Mucosa of rectum (tissue), 2 donors: ENCODE measurements around the gene LHFPL3.

Experiments
- H3K27ac ChIP-seq, 2 donors: one replicate each; pipeline ENCODE4 v1.7.0; 2013; ENCODE audit warnings: inconsistent platforms in 2 of 2, low read depth in 2 of 2, low read length in 2 of 2
- H3K27me3 ChIP-seq, 2 donors: one replicate each; pipeline ENCODE4 v1.7.0; 2013; ENCODE audit warnings: low read length in 2 of 2; ENCODE audit not compliant: control insufficient read depth in 2 of 2, insufficient read depth in 2 of 2
- H3K36me3 ChIP-seq, 2 donors: one replicate each; pipeline ENCODE4 v1.7.0; 2013; ENCODE audit warnings: low read length in 2 of 2; ENCODE audit not compliant: control insufficient read depth in 2 of 2, insufficient read depth in 2 of 2
- H3K4me1 ChIP-seq, 2 donors: one replicate each; pipeline ENCODE4 v1.7.0; 2013; ENCODE audit warnings: low read length in 2 of 2, mild to moderate bottlenecking in 1 of 2; ENCODE audit not compliant: control insufficient read depth in 2 of 2, insufficient read depth in 2 of 2
- H3K4me3 ChIP-seq, 2 donors: one replicate each; pipeline ENCODE4 v1.7.0; 2013; ENCODE audit warnings: low read length in 2 of 2
- H3K9ac ChIP-seq, 2 donors: one replicate each; pipeline ENCODE4 v1.7.0; 2013; ENCODE audit warnings: low read length in 2 of 2, low read depth in 1 of 2, mild to moderate bottlenecking in 1 of 2
- H3K9me3 ChIP-seq, 2 donors: one replicate each; pipeline ENCODE4 v1.7.0; 2013; ENCODE audit warnings: low read length in 2 of 2; ENCODE audit not compliant: control insufficient read depth in 2 of 2
- donor health status: healthy.
- donor health status: Normal muscosa, but diverticular disease.

Gene LHFPL3

GRCh38 chr7:104524853-104525252 is 196.4 kb downstream of the LHFPL3 start:
- Histone ChIP-seq H3K36me3 (no peaks in the 10 kb centered on the region), H3K4me1 (no peaks in the 10 kb centered on the region), H3K4me3 (no peak overlapping the region), H3K27me3 (no peaks in the 10 kb centered on the region), H3K27ac (no peak overlapping the region), H3K9ac (no peak overlapping the region), H3K9me3 (no peaks in the 10 kb centered on the region)

- Histone ChIP-seq H3K27me3 (no peaks in the 10 kb centered on the region), H3K9ac (no peak overlapping the region), H3K4me3 (no peak overlapping the region), H3K9me3 (no peaks in the 10 kb centered on the region), H3K36me3 (no peaks in the 10 kb centered on the region), H3K27ac (no peak overlapping the region), H3K4me1 (peaks cover 0 to 2% of the 10 kb centered on the region in 2 donors)
Observed at GRCh38 chr7:104528142-104528541, 199.7 kb downstream of the LHFPL3 start.

- Histone ChIP-seq H3K4me1 (peaks cover 0 to 2% of the 10 kb centered on the region in 2 donors), H3K27ac (no peak overlapping the region), H3K27me3 (no peaks in the 10 kb centered on the region), H3K9me3 (no peaks in the 10 kb centered on the region), H3K4me3 (no peak overlapping the region), H3K36me3 (no peaks in the 10 kb centered on the region), H3K9ac (no peak overlapping the region)
Observed at GRCh38 chr7:104529567-104529966, 201.2 kb downstream of the LHFPL3 start.

GRCh38 chr7:104530251-104530650 is 201.8 kb downstream of the LHFPL3 start:
- Histone ChIP-seq H3K4me1 (peaks cover 0 to 2% of the 10 kb centered on the region in 2 donors), H3K27ac (no peak overlapping the region), H3K36me3 (no peaks in the 10 kb centered on the region), H3K4me3 (no peak overlapping the region), H3K9ac (no peak overlapping the region), H3K27me3 (no peaks in the 10 kb centered on the region), H3K9me3 (no peaks in the 10 kb centered on the region)

GRCh38 chr7:104534149-104534548 is 205.7 kb downstream of the LHFPL3 start:
- H3K9ac ChIP-seq = no peak overlapping the region
- peaks cover 0 to 2% of the 10 kb centered on the region in 2 donors for H3K4me1 ChIP-seq
- H3K9me3 ChIP-seq = no peaks in the 10 kb centered on the region
- no peaks in the 10 kb centered on the region for H3K36me3 ChIP-seq
- no peak overlapping the region for H3K27ac ChIP-seq
- H3K4me3 ChIP-seq = no peak overlapping the region
- no peaks in the 10 kb centered on the region for H3K27me3 ChIP-seq

GRCh38 chr7:104535841-104536240 is 207.4 kb downstream of the LHFPL3 start:
- H3K27ac ChIP-seq = no peak overlapping the region
- no peaks in the 10 kb centered on the region for H3K27me3 ChIP-seq
- H3K4me3 ChIP-seq = no peak overlapping the region
- H3K4me1 ChIP-seq = no peaks in the 10 kb centered on the region
- no peak overlapping the region for H3K9ac ChIP-seq
- H3K36me3 ChIP-seq = no peaks in the 10 kb centered on the region
- H3K9me3 ChIP-seq = no peaks in the 10 kb centered on the region

- Histone ChIP-seq H3K27me3 (no peaks in the 10 kb centered on the region), H3K36me3 (no peaks in the 10 kb centered on the region), H3K4me1 (no peaks in the 10 kb centered on the region), H3K9me3 (no peaks in the 10 kb centered on the region), H3K27ac (no peak overlapping the region), H3K4me3 (no peak overlapping the region), H3K9ac (no peak overlapping the region)
Observed at GRCh38 chr7:104536956-104537355, 208.6 kb downstream of the LHFPL3 start.

GRCh38 chr7:104538152-104538551 is 209.7 kb downstream of the LHFPL3 start:
- Histone ChIP-seq H3K27me3 (no peaks in the 10 kb centered on the region), H3K9me3 (no peaks in the 10 kb centered on the region), H3K4me3 (no peak overlapping the region), H3K36me3 (no peaks in the 10 kb centered on the region), H3K9ac (no peak overlapping the region), H3K4me1 (no peaks in the 10 kb centered on the region), H3K27ac (no peak overlapping the region)

- H3K27ac ChIP-seq = no peak overlapping the region
- H3K36me3 ChIP-seq = no peaks in the 10 kb centered on the region
- H3K9ac ChIP-seq = no peak overlapping the region
- H3K27me3 ChIP-seq = no peaks in the 10 kb centered on the region
- no peaks in the 10 kb centered on the region for H3K4me1 ChIP-seq
- no peaks in the 10 kb centered on the region for H3K9me3 ChIP-seq
- H3K4me3 ChIP-seq = no peak overlapping the region
Observed at GRCh38 chr7:104541897-104542296, 213.5 kb downstream of the LHFPL3 start.

GRCh38 chr7:104548861-104549260 is 220.5 kb downstream of the LHFPL3 start:
- no peak overlapping the region for H3K4me3 ChIP-seq
- H3K27ac ChIP-seq = no peak overlapping the region
- H3K27me3 ChIP-seq = no peaks in the 10 kb centered on the region
- no peak overlapping the region for H3K9ac ChIP-seq
- no peaks in the 10 kb centered on the region for H3K9me3 ChIP-seq
- H3K36me3 ChIP-seq = no peaks in the 10 kb centered on the region
- no peaks in the 10 kb centered on the region for H3K4me1 ChIP-seq

GRCh38 chr7:104550362-104550761 is 222.0 kb downstream of the LHFPL3 start:
- H3K9ac ChIP-seq = no peak overlapping the region

More at GRCh38 chr7:104550362-104550761, 222.0 kb downstream of the LHFPL3 start:
- Histone ChIP-seq H3K27me3 (no peaks in the 10 kb centered on the region), H3K9me3 (no peaks in the 10 kb centered on the region), H3K4me3 (no peak overlapping the region), H3K36me3 (no peaks in the 10 kb centered on the region), H3K27ac (no peak overlapping the region), H3K4me1 (no peaks in the 10 kb centered on the region)
